HG02884 (cell line): ENCODE measurements around the gene CACTIN.
"Not testable (repeated sequence)": the region's sequence is repeated elsewhere in the genome, so short reads cannot be mapped to it uniquely, and the experiment has no call there.

Experiments used
- ATAC-seq: cut with Tn5 transposase; IDR thresholded peaks from one replicate; pipeline ENCODE4 v1.9.1; 2021; ENCODE audit warnings: mild to moderate bottlenecking, moderate library complexity; ENCODE audit not compliant: unreplicated experiment

The CACTIN gene

GRCh38 chr19:3626473-3627350 is at the start of gene CACTIN:
CACTIN (minus strand) TSS chr19:3626790; CDS start chr19:3626762, 28 bp downstream.
- peak; percentile 80 for ATAC-seq

- no peak for ATAC-seq
Measured at GRCh38 chr19:3674784-3675543, 48.4 kb upstream of the CACTIN start.

- ATAC-seq = no peak
Measured at GRCh38 chr19:3673506-3674439, 47.2 kb upstream of the CACTIN start.

GRCh38 chr19:3672993-3673392 is 46.4 kb upstream of the CACTIN start:
- ATAC-seq = no peak

- ATAC-seq = no peak
Measured at GRCh38 chr19:3672575-3672948, 46.0 kb upstream of the CACTIN start.

- ATAC-seq = no peak
Measured at GRCh38 chr19:3671680-3672574, 45.3 kb upstream of the CACTIN start.

- ATAC-seq = no peak
Measured at GRCh38 chr19:3670796-3671679, 44.4 kb upstream of the CACTIN start.

- no peak for ATAC-seq
Measured at GRCh38 chr19:3669947-3670795, 43.6 kb upstream of the CACTIN start.

- no peak for ATAC-seq
Measured at GRCh38 chr19:3669082-3669946, 42.7 kb upstream of the CACTIN start.

GRCh38 chr19:3668331-3669081 is 41.9 kb upstream of the CACTIN start:
- no peak for ATAC-seq

GRCh38 chr19:3667766-3668165 is 41.2 kb upstream of the CACTIN start:
- no peak for ATAC-seq

- ATAC-seq = no peak
Measured at GRCh38 chr19:3667037-3667638, 40.5 kb upstream of the CACTIN start.

- ATAC-seq = not testable (repeated sequence)
Measured at GRCh38 chr19:3666545-3666856, 39.9 kb upstream of the CACTIN start.

- ATAC-seq = no peak
Measured at GRCh38 chr19:3665681-3666544, 39.3 kb upstream of the CACTIN start.
